SIG-M5 treated with dmso at 0.1 percent for 504 hours (cell line): ENCODE data around the gene TRA2A.
A peak's percentile ranks its signal among the peaks of the same experiment; 100 is the strongest.

Experiments used
- DNase-seq: peaks from one replicate; lab custom pipeline; 2025; ENCODE audit not compliant: unreplicated experiment; lab: John Stamatoyannopoulos, UW

TRA2A gene

DNA sequence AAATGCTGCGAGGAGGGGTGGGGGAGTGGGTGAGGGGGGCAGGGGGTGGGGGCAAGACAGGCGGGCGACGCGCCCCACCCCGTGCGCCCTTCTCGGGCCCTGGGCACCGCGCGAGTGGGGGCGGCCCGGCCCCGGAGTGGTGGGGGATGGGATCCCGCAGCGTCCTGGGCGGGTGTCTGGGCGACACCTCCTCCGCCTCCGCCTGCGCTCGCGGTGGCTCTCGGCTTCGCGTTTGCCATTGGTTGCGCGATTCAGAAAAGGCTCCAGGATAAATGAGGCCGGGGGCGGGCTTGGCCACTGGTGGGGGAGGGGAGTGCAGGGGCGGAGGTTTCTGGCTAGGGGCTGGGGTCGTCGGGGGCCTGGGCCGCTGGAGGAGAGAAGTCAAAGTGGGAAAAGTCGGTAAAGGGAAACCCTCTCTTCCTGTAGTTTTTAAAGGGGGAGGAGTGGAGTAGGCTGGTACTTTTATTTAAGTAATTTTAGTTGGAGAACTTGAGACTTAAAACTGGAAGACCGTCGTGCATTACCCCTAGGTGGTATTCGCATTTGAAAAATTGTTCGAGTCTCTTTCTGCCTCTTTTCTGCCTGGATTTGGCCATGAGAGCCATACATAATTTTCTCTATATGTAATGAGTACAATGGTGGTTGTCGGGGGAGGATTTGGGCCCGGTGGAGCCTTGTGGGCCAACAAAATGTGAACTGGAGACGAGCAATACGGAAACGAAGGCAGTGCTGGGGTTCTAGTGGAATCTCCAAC, 60.5 kb downstream of the TRA2A start:
- DNase-seq, result peak; percentile 80

DNA sequence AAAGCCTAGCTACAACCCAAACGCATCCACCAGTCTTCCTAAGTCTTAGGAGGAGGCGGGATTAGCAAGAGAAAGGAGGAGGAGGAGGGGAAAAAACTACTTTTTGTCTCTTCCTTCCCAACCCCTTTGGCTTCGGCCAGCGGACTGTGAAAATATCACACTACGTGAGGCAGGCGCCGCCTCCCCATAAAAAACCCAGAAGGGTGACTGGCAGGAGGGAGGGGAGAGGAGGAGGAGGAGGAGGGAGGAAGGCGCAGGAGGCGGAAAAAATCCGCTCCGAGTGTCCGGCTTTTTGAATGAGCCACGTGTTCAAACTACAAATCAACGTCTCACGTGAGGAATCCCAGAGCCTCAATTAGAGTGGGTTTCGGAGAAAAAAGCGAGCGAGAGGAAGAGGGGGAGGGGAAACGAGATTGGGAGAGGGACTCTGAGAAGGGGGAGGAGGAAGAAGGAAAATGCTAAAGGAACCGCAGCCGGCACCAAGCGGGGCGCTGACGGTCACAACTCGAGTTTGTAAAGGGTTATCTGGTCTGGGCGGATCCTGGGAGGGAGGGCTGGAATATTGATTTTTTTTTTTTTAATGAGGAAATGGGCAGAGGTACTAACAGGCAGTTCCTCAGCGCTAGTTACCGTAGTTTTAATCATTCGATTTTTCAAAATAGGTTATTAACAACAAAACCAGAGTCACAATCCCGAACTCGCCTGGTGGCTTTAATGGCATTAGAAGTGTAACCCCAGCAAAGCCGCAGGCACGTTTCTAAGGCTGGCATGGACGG, 61.3 kb downstream of the TRA2A start, which contains the start of gene IGF2BP3:
TSS of gene IGF2BP3 (minus strand) at position 162 of the 776 bp plus-strand sequence. CDS start 381 bp downstream, outside the sequence.
- DNase-seq, result peak; percentile 99

DNA sequence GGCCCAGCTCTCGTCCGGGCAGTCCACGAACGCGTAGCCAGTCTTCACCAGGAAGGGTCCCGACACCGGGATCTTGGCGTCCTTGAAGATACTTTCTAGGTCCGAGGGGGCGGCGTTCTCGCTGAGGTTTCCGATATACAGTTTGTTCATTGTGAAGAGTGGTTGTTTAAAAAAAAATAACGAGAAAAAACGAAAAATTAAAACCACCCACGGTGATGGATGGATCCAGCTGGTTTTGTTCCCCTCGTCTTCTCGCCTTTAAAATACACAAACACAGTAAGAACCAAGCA, 61.9 kb downstream of the TRA2A start:
- no peak for DNase-seq

DNA sequence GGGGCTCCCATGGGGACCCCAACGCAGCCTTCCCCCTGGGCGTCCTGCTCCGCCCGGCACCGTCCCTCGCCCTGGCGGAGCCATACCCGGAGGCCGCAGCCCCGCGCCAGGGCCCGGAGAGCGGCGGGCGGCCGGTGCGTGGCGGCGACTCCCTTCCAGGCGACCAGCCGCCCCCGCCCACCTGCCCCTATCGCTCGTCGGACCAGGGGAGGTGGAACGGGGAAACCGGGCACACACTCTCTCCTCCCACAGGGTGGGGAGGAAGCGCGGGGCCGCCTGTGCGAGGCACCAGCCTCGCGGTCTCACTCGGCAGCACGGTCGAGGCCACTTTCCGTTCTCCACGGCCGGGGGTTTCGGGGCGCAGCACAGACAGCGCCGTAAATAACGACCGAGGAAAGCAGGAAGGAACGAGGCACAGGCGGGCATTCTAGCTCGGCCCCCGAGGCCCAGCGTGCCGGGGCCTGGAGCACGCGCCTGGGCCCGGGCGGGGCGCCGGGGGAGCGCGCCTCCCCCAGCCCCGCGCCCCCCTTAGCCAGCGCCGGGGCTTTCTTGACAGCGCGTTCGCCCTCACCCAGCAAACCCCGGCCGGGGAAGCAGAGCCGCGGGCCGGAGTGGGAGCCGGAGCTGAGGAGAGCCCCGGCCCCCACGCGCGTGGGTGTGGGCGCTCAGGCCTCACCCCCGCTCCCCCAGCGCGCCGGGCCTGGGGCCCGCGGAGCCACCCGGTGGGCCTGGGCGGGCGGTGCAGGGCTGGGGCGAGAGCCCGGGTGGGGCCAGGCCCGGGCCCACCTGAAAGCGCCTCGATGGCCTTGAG, 62.4 kb downstream of the TRA2A start:
- no peak for DNase-seq

DNA sequence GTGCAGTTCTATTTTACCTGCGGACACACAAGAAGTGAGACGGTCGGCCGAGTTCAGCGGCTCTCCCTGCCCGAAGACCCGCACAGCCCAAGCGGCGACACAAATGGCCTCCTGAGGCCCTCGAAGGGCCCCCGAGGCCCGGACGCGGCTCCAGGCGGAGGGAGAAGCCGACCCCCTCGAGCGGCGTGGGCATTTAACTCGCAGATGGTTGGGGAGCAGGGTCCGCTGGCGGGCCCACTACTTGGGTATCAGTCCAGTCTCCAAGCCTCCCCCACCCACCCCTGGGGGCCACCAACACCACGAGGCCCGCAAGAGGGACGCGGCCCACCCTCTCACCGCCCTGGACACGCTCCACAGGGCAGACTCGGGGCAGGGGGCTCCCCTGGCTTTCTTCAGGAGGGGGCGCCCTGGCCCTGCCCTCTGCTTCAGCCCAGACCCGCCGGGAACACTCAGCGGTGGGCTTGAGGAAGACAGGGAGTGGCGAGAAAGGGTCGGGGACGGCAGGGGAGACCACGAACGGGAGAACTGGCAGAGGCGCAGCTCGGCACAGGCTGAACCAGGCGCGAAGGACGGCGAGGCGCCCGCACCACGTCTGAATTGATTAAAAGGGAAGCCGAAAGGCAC, 63.1 kb downstream of the TRA2A start:
- peak; percentile 17 for DNase-seq

DNA sequence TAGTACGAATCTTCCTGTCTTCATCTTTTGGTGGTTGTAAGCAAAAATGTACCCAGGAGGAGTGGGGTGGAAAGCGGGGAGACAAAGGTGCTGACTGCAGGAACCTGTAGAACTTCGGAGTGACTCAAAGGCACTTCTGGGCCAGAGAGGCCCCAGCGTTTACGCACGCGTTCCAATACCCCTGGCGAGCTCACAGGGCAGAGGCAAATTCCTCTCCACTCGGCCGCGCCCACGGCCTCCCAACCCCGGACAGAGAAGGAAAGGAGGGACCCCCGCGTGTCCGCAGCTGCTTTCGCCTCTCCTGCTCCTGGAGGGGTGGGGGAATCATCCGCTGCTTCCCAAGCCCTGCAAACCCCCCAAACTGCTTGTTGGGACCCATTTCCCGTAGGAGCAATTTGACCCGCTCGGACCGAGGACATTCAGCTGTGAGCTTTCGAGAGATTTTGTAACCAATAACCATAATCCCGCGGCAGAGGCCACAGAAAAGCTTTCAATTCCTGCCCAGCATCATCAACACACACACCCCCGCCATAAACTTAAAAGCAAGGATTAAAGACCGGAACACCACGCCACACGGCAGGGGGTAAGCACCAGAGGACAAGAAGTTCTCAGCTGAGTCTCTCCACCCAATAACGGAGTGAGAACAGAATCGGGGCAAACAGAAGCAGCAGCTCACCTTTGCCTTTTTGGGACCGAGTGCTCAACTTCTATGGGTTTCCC, 63.8 kb downstream of the TRA2A start:
- peak; percentile 59 for DNase-seq

DNA sequence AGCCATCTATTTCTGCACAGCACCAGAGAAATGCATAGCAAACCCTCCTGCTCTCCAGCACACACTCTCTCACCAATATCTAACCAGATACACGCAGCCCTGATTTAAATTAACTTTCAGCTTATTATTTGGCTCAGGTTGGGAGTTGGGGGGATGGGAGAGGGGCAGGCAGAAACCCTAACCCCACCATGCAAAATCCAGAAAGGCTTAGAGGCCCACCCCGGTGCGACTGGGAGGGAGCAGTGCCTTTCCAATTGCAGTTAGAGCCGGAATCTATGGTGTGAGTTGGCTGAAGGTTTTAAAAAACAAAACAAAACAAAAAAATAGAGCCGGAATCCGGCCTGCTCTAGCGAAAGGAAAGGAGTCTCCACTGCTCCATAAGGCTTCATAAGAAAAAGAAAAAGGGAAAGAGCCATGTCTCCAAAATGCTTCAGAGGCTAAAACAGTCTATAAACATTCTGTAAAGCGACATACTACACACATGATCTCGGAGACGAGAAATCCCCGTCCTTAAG, 64.4 kb downstream of the TRA2A start:
- DNase-seq, result no peak

DNA sequence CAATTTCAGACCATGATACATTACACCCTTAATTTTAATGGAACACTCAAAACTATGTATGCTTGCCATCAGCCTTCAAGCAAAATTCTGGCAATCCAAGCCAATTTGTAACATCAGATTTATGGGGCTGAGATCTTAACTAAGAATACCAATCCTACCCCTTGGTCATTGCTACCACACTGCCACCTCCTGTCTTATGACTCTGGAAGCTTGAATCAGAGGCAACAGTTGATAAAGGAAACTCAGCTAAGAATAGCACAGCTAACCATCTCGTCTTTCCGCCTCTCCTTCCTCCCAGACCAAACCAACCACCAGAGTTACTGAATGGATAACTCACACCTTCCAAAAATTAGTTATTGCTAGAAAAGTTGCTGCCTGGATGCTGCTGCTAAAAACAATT, 68.9 kb downstream of the TRA2A start:
- peak; percentile 15 for DNase-seq

DNA sequence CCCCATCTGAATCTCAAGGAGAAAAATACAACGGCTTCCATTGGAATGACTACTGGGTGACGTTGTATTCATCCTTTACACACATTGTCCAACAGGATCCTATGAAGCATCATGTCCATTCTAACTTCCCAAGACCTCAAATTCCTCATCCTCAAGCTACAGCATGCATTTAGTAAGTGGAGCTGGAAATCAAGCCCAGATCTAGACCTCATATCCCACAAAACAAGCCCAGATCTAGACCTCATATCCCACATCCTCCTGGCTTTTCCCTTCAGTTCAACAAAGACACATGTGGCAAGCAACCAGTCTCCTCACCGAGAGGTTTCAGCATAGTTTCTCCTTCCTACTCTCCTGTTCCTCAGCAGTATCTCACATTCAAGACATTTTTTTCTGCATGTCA, 73.7 kb downstream of the TRA2A start:
- no peak for DNase-seq

DNA sequence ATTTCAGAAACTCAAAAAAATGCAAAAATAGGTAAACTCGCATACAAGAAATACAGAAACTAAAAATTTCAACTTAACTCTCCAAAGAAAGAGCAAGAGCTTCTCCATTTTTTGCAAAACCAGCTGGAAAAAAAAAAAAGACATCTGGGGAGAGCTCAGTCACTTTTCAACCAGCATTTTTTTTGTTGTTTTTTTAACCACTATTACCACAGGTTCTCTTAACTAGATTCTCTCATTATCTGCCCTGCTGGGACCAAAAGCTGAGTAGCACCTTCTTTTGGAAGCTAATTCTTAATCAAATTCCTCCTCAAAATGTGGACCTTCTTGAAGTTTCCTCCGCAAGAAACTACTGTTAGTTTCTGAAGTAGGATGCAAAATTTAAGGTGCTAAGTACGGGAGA, 75.7 kb downstream of the TRA2A start:
- DNase-seq, result no peak

DNA sequence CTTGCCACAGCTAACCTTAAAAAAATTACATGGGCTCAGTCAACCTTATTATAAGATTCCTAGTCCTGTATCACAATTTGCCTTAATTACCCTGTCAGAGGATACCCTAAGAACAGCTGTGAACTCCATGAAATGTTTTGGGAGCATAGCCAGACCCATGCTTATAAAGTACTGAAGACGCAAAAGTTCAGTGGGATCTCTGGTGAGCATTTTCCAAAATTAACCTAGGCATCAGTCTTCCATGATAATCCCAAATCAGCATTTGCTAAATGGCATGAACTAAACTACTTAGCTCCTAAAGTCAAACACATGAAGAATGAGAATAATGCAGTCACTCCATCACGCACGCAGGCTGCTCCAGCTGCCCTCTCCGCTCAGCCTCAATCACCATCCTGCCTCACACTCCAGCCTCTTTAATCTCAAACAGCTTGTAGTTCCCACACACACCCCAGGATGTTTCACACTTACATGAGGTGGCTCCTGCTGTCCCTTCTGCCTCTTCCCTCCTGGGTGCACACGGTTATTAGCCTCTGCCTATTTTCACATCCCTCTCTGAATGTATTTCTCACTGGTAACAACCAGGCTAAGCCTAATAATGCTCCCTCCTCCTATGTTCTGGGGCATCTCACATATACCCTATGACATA, 76.8 kb downstream of the TRA2A start:
- DNase-seq, result no peak
